ENCODE measurements around the gene RPAP3. TPM values are rescaled to one million over a fixed set of nuclear protein-coding genes. Genes with fewer than 3 reads are reported as not detected.

Gene RPAP3
- polyA plus RNA-seq, 1 donor (not counting 4 experiments of a cell fraction or from before 2014, with no cell fraction given) = 22.9 TPM

GRCh38 chr12:47737936-47738594, 32.2 kb upstream of the RPAP3 start:
- Histone ChIP-seq H4K20me1 (ENCODE audit: control insufficient read depth, extremely low read depth, insufficient read depth, low read length) (no peaks in the 10 kb centered on the region), H3K27me3 (ENCODE audit: control insufficient read depth, extremely low read depth, insufficient read depth, low read length) (no peaks in the 10 kb centered on the region), H3K27ac (ENCODE audit: control insufficient read depth, insufficient read depth, low read length) (no peak overlapping the region), H3K4me3 (ENCODE audit: control insufficient read depth in 2 of 3, extremely low read depth in 1 of 3, insufficient read depth in 2 of 3, low read depth in 1 of 3, low read length in 3 of 3) (no peak overlapping the region), H3K9me1 (ENCODE audit: control insufficient read depth, extremely low read depth, insufficient read depth, low read length) (no peaks in the 10 kb centered on the region), H3K36me3 (ENCODE audit: control insufficient read depth in 2 of 2, extremely low read depth in 1 of 2, insufficient read depth in 2 of 2, low read length in 2 of 2) (peaks cover 0 to 5% of the 10 kb centered on the region in 2 experiments), H3K79me2 (ENCODE audit: control insufficient read depth, insufficient read depth, low read length) (no peaks in the 10 kb centered on the region), H3K4me2 (ENCODE audit: control insufficient read depth, extremely low read depth, insufficient read depth, low read depth, low read length) (no peak overlapping the region), H3K9me3 (ENCODE audit: control insufficient read depth, low read depth, low read length) (no peaks in the 10 kb centered on the region), H2AFZ (ENCODE audit: control insufficient read depth, low read length) (no peak overlapping the region), H3K4me1 (ENCODE audit: control insufficient read depth, extremely low read depth, insufficient read depth, low read length) (peaks cover 6% of the 10 kb centered on the region), H3K9ac (ENCODE audit: control insufficient read depth, extremely low read depth, insufficient read depth, low read length) (no peak overlapping the region)
- DNase-seq (ENCODE audit: low read depth, low spot score) (no peak), FAIRE-seq (no peak)
- dilution Hi-C loops (cut with MboI; ENCODE audit: extremely low pct_ligation_motif_present, low sequenced_read_pairs) = no loop called here
- TF ChIP-seq CTCF (optimal IDR thresholded peaks at IDR 0.05 in 1 of 3, IDR thresholded peaks at IDR 0.05 in 1 of 3, conservative IDR thresholded peaks at IDR 0.05 in 1 of 3; ENCODE audit: extremely low read depth in 1 of 3, insufficient read depth in 2 of 3, low read length in 3 of 3) = no peak
- no peak for TF ChIP-seq EZH2 (IDR thresholded peaks at IDR 0.05; ENCODE audit: low read length)

GRCh38 chr12:47736877-47737676, 31.2 kb upstream of the RPAP3 start:
- dilution Hi-C loops (cut with MboI; ENCODE audit: extremely low pct_ligation_motif_present, low sequenced_read_pairs) = no loop called here
- no peaks in the 10 kb centered on the region for H4K20me1 ChIP-seq (ENCODE audit: control insufficient read depth, extremely low read depth, insufficient read depth, low read length)
- H3K4me3 ChIP-seq (ENCODE audit: control insufficient read depth in 2 of 3, extremely low read depth in 1 of 3, insufficient read depth in 2 of 3, low read depth in 1 of 3, low read length in 3 of 3) = no peak overlapping the region
- no peak for DNase-seq (ENCODE audit: low read depth, low spot score)
- FAIRE-seq = no peak
- H3K36me3 ChIP-seq (ENCODE audit: control insufficient read depth in 2 of 2, extremely low read depth in 1 of 2, insufficient read depth in 2 of 2, low read length in 2 of 2) = peaks cover 0 to 5% of the 10 kb centered on the region in 2 experiments
- TF ChIP-seq EZH2 (IDR thresholded peaks at IDR 0.05; ENCODE audit: low read length) = no peak
- TF ChIP-seq CTCF (optimal IDR thresholded peaks at IDR 0.05 in 1 of 3, IDR thresholded peaks at IDR 0.05 in 1 of 3, conservative IDR thresholded peaks at IDR 0.05 in 1 of 3; ENCODE audit: extremely low read depth in 1 of 3, insufficient read depth in 2 of 3, low read length in 3 of 3) = no peak
- H3K27ac ChIP-seq (ENCODE audit: control insufficient read depth, insufficient read depth, low read length) = no peak overlapping the region
- H3K4me1 ChIP-seq (ENCODE audit: control insufficient read depth, extremely low read depth, insufficient read depth, low read length) = peaks cover 6% of the 10 kb centered on the region
- H3K9me1 ChIP-seq (ENCODE audit: control insufficient read depth, extremely low read depth, insufficient read depth, low read length) = no peaks in the 10 kb centered on the region
- no peaks in the 10 kb centered on the region for H3K9me3 ChIP-seq (ENCODE audit: control insufficient read depth, low read depth, low read length)
- H3K27me3 ChIP-seq (ENCODE audit: control insufficient read depth, extremely low read depth, insufficient read depth, low read length) = no peaks in the 10 kb centered on the region
- no peaks in the 10 kb centered on the region for H3K79me2 ChIP-seq (ENCODE audit: control insufficient read depth, insufficient read depth, low read length)
- H3K9ac ChIP-seq (ENCODE audit: control insufficient read depth, extremely low read depth, insufficient read depth, low read length) = no peak overlapping the region
- H2AFZ ChIP-seq (ENCODE audit: control insufficient read depth, low read length) = no peak overlapping the region
- H3K4me2 ChIP-seq (ENCODE audit: control insufficient read depth, extremely low read depth, insufficient read depth, low read depth, low read length) = no peak overlapping the region

All from keratinocyte (primary cell).